Measurements from ENCODE around the gene VPS45. TPM values are rescaled to one million over a fixed set of nuclear protein-coding genes. Genes with fewer than 3 reads are reported as not detected.

VPS45 gene, protein sequence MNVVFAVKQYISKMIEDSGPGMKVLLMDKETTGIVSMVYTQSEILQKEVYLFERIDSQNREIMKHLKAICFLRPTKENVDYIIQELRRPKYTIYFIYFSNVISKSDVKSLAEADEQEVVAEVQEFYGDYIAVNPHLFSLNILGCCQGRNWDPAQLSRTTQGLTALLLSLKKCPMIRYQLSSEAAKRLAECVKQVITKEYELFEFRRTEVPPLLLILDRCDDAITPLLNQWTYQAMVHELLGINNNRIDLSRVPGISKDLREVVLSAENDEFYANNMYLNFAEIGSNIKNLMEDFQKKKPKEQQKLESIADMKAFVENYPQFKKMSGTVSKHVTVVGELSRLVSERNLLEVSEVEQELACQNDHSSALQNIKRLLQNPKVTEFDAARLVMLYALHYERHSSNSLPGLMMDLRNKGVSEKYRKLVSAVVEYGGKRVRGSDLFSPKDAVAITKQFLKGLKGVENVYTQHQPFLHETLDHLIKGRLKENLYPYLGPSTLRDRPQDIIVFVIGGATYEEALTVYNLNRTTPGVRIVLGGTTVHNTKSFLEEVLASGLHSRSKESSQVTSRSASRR
- total RNA-seq (2021; fragmentation: NEBNext Ultra II Directional; extraction: Animal tissue kit (Norgen Biotek cat#: 25700)) = 10 to 100 TPM; 35.6 to 43.3 (median 37.1) TPM
- long read RNA-seq, transcript VPS45-202 (15 exons, 2,790 nt) = major isoform, 25 of 36 reads
- long read RNA-seq, partial matches to known transcripts = 6 of 36 reads
- long read RNA-seq, other reads (novel, unspliced or antisense) = 3 of 36 reads

DNA sequence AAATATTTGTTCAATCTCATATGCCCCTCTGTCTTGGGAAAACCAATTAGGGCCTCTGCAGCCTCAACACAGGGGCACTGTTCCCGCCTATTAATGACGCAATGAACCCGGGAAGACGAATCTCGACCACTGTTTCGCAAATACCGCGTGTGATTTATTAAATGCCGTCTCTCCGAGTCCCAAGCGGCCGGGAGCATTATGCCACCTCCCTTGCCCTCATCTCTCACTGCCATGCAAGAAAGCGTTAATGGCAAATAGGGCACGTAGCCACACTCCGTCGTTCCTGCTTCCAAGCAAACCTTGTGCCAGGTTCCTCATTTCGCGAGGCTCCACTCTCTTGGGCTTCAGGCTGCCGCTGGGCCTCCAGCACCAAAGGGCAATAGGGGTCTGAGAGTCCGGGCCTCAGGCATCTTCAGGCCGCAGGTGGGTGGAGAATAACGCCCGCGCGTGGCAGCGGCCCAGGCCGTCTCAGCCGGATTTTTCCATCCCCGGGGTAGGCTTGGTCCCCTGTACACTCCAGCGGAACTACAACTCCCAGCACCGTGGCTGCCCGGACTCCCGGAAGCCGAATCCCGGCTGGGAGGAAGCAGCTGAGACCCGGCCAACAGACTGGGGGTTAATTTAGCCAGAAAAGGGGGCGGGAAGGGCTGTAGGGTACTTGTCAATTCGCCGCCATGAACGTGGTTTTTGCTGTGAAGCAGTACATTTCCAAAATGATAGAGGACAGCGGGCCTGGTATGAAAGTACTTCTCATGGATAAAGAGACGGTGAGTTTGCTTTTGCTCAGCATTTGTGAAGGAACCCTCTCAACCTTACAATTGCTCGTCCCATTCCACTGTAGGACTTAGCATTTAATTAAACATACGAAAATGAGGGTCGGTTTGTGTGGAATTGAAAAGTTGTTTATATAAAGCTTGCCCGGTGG, at the start of gene VPS45:
TSS of gene VPS45 (plus strand) at position 593 of the 925 bp plus-strand sequence. CDS start at position 675, 82 bp downstream.
- TF ChIP-seq, protein P1, sequence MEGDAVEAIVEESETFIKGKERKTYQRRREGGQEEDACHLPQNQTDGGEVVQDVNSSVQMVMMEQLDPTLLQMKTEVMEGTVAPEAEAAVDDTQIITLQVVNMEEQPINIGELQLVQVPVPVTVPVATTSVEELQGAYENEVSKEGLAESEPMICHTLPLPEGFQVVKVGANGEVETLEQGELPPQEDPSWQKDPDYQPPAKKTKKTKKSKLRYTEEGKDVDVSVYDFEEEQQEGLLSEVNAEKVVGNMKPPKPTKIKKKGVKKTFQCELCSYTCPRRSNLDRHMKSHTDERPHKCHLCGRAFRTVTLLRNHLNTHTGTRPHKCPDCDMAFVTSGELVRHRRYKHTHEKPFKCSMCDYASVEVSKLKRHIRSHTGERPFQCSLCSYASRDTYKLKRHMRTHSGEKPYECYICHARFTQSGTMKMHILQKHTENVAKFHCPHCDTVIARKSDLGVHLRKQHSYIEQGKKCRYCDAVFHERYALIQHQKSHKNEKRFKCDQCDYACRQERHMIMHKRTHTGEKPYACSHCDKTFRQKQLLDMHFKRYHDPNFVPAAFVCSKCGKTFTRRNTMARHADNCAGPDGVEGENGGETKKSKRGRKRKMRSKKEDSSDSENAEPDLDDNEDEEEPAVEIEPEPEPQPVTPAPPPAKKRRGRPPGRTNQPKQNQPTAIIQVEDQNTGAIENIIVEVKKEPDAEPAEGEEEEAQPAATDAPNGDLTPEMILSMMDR (IDR thresholded peaks at IDR 0.05) = peak; percentile 61
- Mint-ChIP-seq H3K27me3 (ENCODE audit: insufficient read depth) (no peaks in the 10 kb centered on the region; the same call in 1 of the 2 replicates), H3K9me3 (no peaks in the 10 kb centered on the region), H3K4me1 (ENCODE audit: low read depth) (peaks cover 44% of the 10 kb centered on the region), H3K4me3 (peak within 1 kb of the TSS; percentile 98), H3K27ac (peak within 1 kb of the TSS; percentile 98), H3K36me3 (ENCODE audit: low read depth) (peaks cover 23% of the 10 kb centered on the region)
- DNase-seq = peak; percentile 89

DNA sequence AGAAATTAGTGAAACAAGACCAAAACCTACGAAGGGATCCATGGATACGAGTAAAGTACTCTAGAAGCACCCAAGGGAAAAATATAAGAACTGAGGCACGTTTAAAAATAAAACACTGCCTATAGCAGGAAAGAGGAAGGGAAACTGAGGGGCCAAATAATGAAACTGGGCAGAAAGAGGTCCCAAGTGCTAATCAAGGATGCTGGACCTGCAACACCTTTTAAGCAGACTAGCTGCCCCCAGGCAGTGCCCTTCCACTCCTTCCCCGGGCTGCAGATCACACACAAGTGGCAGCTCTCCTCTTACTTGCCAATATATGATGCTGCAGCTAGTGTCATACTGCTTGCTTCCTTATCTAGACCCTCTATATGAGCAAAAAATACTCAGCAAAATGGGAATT, 49.4 kb upstream of the VPS45 start:
- Mint-ChIP-seq H3K4me1 (ENCODE audit: low read depth) (peaks cover 19% of the 10 kb centered on the region), H3K27me3 (ENCODE audit: insufficient read depth) (no peaks in the 10 kb centered on the region), H3K36me3 (ENCODE audit: low read depth) (no peaks in the 10 kb centered on the region), H3K27ac (no peak overlapping the region), H3K9me3 (no peaks in the 10 kb centered on the region), H3K4me3 (no peak overlapping the region)
- TF ChIP-seq, protein P1 (IDR thresholded peaks at IDR 0.05) = no peak
- no peak for DNase-seq

DNA sequence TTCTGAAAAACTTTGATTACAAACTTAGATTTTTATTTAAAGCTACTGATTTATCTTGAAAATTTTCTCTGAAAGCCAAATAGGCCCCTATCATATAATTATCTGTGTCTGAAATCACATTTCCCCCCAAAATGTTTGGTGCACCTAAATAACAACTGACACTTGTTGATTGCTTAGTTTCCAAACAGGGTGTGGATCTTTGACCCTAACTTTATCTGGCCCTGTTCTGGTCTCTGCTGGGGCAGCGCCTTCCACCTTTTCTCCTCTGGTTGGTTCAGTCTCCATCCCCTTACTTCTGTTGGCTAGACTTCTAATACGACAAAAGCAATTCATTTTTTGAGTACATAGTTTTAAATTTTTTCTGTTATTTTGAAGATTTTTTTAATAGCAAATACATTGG, 46.9 kb upstream of the VPS45 start:
- no peak overlapping the region for H3K4me3 Mint-ChIP-seq
- DNase-seq = no peak
- H3K27me3 Mint-ChIP-seq (ENCODE audit: insufficient read depth) = no peaks in the 10 kb centered on the region
- no peaks in the 10 kb centered on the region for H3K36me3 Mint-ChIP-seq (ENCODE audit: low read depth)
- TF ChIP-seq, protein P1 (IDR thresholded peaks at IDR 0.05) = no peak
- peaks cover 15% of the 10 kb centered on the region for H3K4me1 Mint-ChIP-seq (ENCODE audit: low read depth)
- H3K9me3 Mint-ChIP-seq = no peaks in the 10 kb centered on the region
- H3K27ac Mint-ChIP-seq = no peak overlapping the region

DNA sequence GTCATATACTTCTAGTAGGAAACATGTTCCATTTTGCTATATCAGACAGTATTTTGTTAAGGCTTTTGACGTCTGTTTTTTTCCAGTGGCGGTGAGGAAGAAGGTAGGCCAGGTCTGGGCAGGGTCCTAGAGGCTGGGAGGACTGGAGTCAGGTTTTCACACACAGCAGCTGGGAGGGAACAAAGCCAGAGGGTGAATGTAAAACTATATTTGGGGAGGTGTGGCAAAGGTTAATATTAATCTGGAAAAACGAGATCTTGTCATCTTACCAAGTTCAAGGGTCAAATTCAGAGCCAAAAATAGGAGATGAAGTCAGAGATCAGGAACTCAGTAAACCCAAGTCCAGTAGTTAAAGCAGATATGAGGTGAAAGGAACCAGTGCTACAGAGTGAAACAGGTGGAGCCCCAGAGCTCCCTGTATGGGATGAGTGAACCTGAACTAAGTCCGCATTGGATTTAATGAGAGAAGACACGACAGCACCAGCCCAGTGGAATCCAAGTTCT, 46.3 kb upstream of the VPS45 start:
- Mint-ChIP-seq H3K4me1 (ENCODE audit: low read depth) (peaks cover 12% of the 10 kb centered on the region), H3K9me3 (no peaks in the 10 kb centered on the region), H3K4me3 (no peak overlapping the region), H3K27me3 (ENCODE audit: insufficient read depth) (no peaks in the 10 kb centered on the region), H3K36me3 (ENCODE audit: low read depth) (no peaks in the 10 kb centered on the region), H3K27ac (no peak overlapping the region)
- no peak for DNase-seq
- TF ChIP-seq, protein P1 (IDR thresholded peaks at IDR 0.05) = no peak

DNA sequence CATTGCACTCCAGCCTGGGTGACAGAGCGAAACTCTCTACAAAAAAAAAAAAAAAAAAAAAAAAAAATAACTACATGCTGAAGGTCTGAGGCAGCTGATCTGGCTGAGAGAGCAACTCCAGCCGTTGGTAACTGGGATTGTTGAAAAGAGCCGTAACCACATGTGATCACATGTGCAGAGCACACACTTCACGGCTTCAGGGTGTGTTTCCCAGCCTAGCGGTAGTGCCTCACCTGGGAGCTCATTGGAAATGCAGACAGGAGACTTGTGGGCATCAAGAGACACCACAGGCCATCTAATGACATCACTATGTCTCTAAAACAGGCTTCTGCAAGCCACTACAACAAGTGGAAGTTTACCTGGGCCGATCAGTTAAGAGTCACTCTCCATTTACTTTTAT, 45.2 kb upstream of the VPS45 start:
- Mint-ChIP-seq H3K9me3 (no peaks in the 10 kb centered on the region), H3K36me3 (ENCODE audit: low read depth) (no peaks in the 10 kb centered on the region), H3K4me3 (no peak overlapping the region), H3K27me3 (ENCODE audit: insufficient read depth) (no peaks in the 10 kb centered on the region), H3K4me1 (ENCODE audit: low read depth) (peaks cover 12% of the 10 kb centered on the region), H3K27ac (no peak overlapping the region)
- TF ChIP-seq, protein P1 (IDR thresholded peaks at IDR 0.05) = no peak
- no peak for DNase-seq

All from HFFc6 (cell line).